ENCODE results near the gene CACNA2D2.

GRCh38 chr3:50336452-50337174, 166.8 kb downstream of the CACNA2D2 start:
- TF ChIP-seq CTCF (IDR thresholded peaks at IDR 0.05) (peak in 1 of 6 experiments; percentile 16), POLR2A (IDR thresholded peaks at IDR 0.05) (no peak)

All from adrenal gland (tissue), 5 donors.